NB4 (cell line): ENCODE results near the gene ADSS1.

Experiments
- DNase-seq: peaks from one replicate; pipeline ENCODE4 v3.0.0; 2010; ENCODE audit warnings: low read depth
- H3K4me3 ChIP-seq: one replicate; pipeline ENCODE4 v1.5.1; 2011; ENCODE audit warnings: mild to moderate bottlenecking, low read depth, low read length, moderate library complexity
- CTCF ChIP-seq: IDR thresholded peaks from one replicate; pipeline ENCODE4 v1.5.1; 2012; ENCODE audit warnings: low read depth, low read length
- MYC ChIP-seq: IDR thresholded peaks from 2 replicates; pipeline ENCODE4 v1.6.1; 2011; ENCODE audit warnings: low read depth, low read length
- POLR2A ChIP-seq: IDR thresholded peaks from 2 replicates; pipeline ENCODE4 v1.6.1; 2011; ENCODE audit warnings: mild to moderate bottlenecking; ENCODE audit not compliant: insufficient read length; ENCODE audit errors: extremely low read depth
- TF ChIP-seq, protein P1 (sequence below): IDR thresholded peaks from 2 replicates; pipeline ENCODE4 v1.6.1; 2011; ENCODE audit warnings: low read depth, low read length

ADSS1 gene

DNA sequence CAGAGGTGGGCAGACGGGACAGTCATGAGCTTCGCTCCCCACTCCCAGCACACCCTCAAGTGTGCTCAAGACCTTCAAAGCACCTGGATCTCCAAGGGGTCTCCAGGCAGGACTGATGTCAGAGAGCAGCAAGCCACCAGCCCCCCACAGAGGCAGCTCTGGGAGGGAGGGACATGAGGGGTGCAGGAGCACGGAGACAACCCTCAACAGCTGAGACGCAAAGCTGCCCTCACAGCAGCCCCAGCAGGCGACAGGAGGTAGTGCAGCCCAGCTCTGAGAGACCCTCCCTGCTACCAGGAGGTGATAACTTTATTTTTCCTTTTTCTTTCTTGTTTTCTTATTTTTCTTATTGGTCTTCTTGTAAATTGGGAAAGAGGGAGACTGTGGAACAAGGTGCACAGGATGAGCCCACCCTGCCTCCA is 46.8 kb downstream of the ADSS1 start:
- peak; percentile 38 for DNase-seq
- TF ChIP-seq, protein P1, sequence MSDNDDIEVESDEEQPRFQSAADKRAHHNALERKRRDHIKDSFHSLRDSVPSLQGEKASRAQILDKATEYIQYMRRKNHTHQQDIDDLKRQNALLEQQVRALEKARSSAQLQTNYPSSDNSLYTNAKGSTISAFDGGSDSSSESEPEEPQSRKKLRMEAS = no peak
- peak; percentile 58 for TF ChIP-seq CTCF
- no peak overlapping the region for H3K4me3 ChIP-seq

DNA sequence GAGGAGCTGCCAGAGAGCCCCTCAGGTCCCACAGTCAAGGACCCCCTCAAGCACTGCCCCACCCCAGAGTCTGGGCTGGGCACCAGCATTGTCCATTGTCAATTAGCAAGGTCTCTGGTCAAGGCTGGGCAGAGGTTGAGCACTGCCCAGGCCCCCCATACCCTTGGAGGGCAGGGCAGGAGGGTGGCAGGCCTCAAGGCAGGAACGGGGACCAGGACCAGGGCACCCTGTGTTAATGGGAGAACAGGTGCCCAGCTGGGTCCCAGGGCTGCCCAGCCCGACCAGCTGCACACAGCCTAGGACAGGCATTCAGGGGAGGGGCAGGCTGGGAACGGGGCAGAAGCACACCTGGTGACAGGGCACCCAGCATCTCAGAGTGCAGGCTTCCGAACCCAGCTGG is 47.3 kb downstream of the ADSS1 start:
- no peak overlapping the region for H3K4me3 ChIP-seq
- DNase-seq = no peak
- TF ChIP-seq, protein P1 = no peak
- TF ChIP-seq MYC (no peak), CTCF (no peak), POLR2A (no peak)

- TF ChIP-seq, protein P1 = no peak
- TF ChIP-seq POLR2A = no peak
- TF ChIP-seq CTCF = no peak
- TF ChIP-seq MYC = no peak
- DNase-seq = no peak
- H3K4me3 ChIP-seq = no peak overlapping the region
Measured at GRCh38 chr14:104771918-104772706, 48.1 kb downstream of the ADSS1 start.

GRCh38 chr14:104772707-104773504 is 48.9 kb downstream of the ADSS1 start:
- H3K4me3 ChIP-seq = no peak overlapping the region
- no peak for DNase-seq

More at GRCh38 chr14:104772707-104773504, 48.9 kb downstream of the ADSS1 start:
- TF ChIP-seq, protein P1 = no peak
- TF ChIP-seq CTCF (no peak), POLR2A (no peak), MYC (no peak)
